KMS-11 (cell line): Measurements from ENCODE around the gene CCSER1.
"Not testable (repeated sequence)": the region's sequence is repeated elsewhere in the genome, so short reads cannot be mapped to it uniquely, and the experiment has no call there.

Experiments used
- H2AFZ ChIP-seq: fragments of 200-600 bp; sonication (generic); 2 replicates; pipeline ENCODE4 v1.6.1; 2016; ENCODE audit warnings: antibody characterized with exemption, mixed run types, low read depth
- H3K27ac ChIP-seq: fragments of 200-600 bp; sonication (generic); 2 replicates; pipeline ENCODE4 v1.6.1; 2016; ENCODE audit warnings: mild to moderate bottlenecking, mixed run types
- H3K27me3 ChIP-seq: fragments of 200-600 bp; sonication (generic); 2 replicates; pipeline ENCODE4 v1.6.1; 2017; ENCODE audit warnings: mild to moderate bottlenecking, low read depth, mixed run types, moderate library complexity; ENCODE audit not compliant: insufficient read depth
- H3K36me3 ChIP-seq: fragments of 200-600 bp; sonication (generic); 2 replicates; pipeline ENCODE4 v1.6.1; 2017; ENCODE audit warnings: mild to moderate bottlenecking, mixed run types; ENCODE audit not compliant: insufficient read depth
- H3K4me1 ChIP-seq: fragments of 200-600 bp; sonication (generic); 2 replicates; pipeline ENCODE4 v1.6.1; 2016; ENCODE audit warnings: mild to moderate bottlenecking, low read depth, mixed run types; ENCODE audit not compliant: poor library complexity, severe bottlenecking
- H3K4me2 ChIP-seq: fragments of 200-600 bp; sonication (generic); 2 replicates; pipeline ENCODE4 v1.7.0; 2016; ENCODE audit warnings: mild to moderate bottlenecking, mixed run types
- H3K4me3 ChIP-seq: fragments of 200-600 bp; sonication (generic); IDR thresholded peaks from 2 replicates; pipeline ENCODE4 v1.6.1; 2017; ENCODE audit warnings: low read depth, low read length, mixed read lengths; ENCODE audit not compliant: insufficient read depth
- H3K79me2 ChIP-seq: fragments of 200-600 bp; sonication (generic); 2 replicates; pipeline ENCODE4 v1.6.1; 2016; ENCODE audit warnings: low read depth, mixed run types; ENCODE audit not compliant: insufficient read depth
- H3K9ac ChIP-seq: fragments of 200-600 bp; sonication (generic); 2 replicates; pipeline ENCODE4 v1.6.1; 2016; ENCODE audit warnings: mild to moderate bottlenecking, mixed run types
- H4K20me1 ChIP-seq: fragments of 200-600 bp; sonication (generic); 2 replicates; pipeline ENCODE4 v1.6.1; 2016; ENCODE audit warnings: mild to moderate bottlenecking, mixed run types; ENCODE audit not compliant: insufficient read depth
- TF ChIP-seq, protein P1 (sequence below): fragments of 200-600 bp; sonication (generic); conservative IDR thresholded peaks from 2 replicates; pipeline ENCODE4 v1.6.1; 2017; ENCODE audit warnings: low read depth, mild to moderate bottlenecking, antibody characterized with exemption, low read length, moderate library complexity, mixed read lengths

The CCSER1 gene

DNA sequence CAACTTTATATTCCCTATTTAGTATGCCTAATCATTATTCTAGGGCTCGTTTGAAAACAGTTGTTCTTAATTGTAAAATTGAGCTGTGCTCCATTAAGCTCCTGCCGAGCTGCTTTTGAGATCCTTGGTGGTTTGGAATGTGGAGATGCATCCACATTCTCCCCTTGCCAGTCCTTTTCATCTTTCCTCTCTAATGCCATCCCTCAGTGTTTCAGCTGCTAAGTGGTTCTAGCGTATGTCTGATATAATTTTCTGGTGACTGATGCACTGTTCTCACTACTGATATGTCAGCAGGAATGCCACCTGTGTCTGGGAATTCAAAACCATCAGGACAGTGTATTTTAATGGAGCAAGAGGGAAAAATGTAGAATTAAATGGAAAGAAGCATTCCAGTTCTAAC lies 1085.0 kb downstream of the CCSER1 start:
- H4K20me1 ChIP-seq, result no peaks in the 10 kb centered on the region
- no peak overlapping the region for H3K4me2 ChIP-seq
- no peak overlapping the region for H3K27ac ChIP-seq
- no peak overlapping the region for H3K9ac ChIP-seq
- H3K27me3 ChIP-seq, result no peaks in the 10 kb centered on the region
- H3K79me2 ChIP-seq, result no peaks in the 10 kb centered on the region
- H2AFZ ChIP-seq, result no peak overlapping the region
- no peaks in the 10 kb centered on the region for H3K36me3 ChIP-seq
- no peak overlapping the region for H3K4me3 ChIP-seq
- no peaks in the 10 kb centered on the region for H3K4me1 ChIP-seq
- TF ChIP-seq, protein P1, sequence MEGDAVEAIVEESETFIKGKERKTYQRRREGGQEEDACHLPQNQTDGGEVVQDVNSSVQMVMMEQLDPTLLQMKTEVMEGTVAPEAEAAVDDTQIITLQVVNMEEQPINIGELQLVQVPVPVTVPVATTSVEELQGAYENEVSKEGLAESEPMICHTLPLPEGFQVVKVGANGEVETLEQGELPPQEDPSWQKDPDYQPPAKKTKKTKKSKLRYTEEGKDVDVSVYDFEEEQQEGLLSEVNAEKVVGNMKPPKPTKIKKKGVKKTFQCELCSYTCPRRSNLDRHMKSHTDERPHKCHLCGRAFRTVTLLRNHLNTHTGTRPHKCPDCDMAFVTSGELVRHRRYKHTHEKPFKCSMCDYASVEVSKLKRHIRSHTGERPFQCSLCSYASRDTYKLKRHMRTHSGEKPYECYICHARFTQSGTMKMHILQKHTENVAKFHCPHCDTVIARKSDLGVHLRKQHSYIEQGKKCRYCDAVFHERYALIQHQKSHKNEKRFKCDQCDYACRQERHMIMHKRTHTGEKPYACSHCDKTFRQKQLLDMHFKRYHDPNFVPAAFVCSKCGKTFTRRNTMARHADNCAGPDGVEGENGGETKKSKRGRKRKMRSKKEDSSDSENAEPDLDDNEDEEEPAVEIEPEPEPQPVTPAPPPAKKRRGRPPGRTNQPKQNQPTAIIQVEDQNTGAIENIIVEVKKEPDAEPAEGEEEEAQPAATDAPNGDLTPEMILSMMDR, result no peak

DNA sequence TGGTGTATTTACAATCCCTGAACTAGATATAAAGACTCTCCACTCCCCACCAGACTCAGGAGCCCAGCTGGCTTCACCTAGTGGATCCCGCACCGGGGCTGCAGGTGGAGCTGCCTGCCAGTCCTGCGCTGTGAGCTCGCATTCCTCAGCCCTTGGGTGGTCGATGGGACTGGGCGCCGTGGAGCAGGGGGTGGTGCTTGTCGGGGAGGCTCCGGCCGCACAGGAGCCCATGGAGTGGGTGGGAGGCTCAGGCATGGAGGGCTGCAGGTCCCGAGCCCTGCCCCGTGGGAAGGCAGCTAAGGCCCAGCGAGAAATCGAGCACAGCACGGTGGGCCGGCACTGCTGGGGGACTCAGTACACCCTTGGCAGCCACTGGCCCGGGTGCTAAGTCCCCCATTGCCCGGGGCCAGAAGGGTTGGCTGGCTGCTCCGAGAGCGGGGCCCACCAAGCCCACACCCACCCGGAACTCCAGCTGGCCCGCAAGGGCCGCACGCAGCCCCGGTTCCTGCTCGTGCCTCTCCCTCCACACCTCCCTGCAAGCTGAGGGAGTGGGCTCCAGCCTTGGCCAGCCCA lies 1090.7 kb downstream of the CCSER1 start:
- H4K20me1 ChIP-seq, H3K9ac ChIP-seq, H3K36me3 ChIP-seq, H3K4me2 ChIP-seq, H3K27me3 ChIP-seq, H3K79me2 ChIP-seq, H3K27ac ChIP-seq, H3K4me3 ChIP-seq, H3K4me1 ChIP-seq, H2AFZ ChIP-seq: not testable (repeated sequence)

DNA sequence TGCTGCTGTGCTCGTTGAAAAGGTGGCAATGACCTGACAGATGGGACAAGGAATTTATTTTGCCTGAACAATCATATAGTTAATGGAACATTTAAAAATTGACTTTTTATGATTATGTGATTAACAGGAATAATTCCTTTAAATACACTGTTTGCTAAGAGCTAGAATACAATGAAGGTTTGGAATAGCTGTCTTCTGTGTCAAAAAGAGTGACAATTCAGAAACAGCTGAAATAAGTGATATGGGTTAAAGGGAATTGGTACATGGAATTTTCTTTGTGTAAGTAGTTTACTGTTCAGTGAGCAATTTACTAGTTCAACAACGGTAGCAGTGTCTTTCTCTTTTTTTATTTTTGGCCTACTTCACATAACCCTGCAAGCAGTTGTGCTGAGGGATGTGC lies 1093.1 kb downstream of the CCSER1 start:
- Histone ChIP-seq H4K20me1 (no peaks in the 10 kb centered on the region), H3K79me2 (no peaks in the 10 kb centered on the region), H3K27ac (no peak overlapping the region), H3K27me3 (no peaks in the 10 kb centered on the region), H3K4me3 (no peak overlapping the region), H3K4me2 (no peak overlapping the region), H2AFZ (no peak overlapping the region), H3K4me1 (no peaks in the 10 kb centered on the region), H3K36me3 (no peaks in the 10 kb centered on the region), H3K9ac (no peak overlapping the region)
- TF ChIP-seq, protein P1, result no peak

DNA sequence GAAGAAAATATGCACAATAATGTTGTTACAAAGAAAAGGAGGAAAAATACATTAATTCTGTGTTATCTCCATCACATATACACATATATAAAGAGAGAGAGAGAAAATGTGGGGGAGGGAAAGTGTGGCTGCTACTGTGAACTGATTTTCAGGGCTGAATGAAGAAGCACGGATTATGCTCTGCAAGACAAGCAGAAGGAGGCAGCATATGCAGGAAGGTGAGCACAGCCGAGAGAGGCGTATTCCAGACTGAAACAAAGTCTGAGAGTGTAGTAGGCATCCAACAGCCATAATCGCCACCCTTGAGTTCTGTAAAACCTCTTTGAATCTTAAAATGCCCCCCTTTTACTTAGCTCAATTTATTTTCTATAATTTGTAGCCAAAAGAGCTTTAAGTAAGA lies 1094.8 kb downstream of the CCSER1 start:
- TF ChIP-seq, protein P1, result no peak
- Histone ChIP-seq H4K20me1 (no peaks in the 10 kb centered on the region), H3K4me2 (no peak overlapping the region), H3K4me1 (no peaks in the 10 kb centered on the region), H3K79me2 (no peaks in the 10 kb centered on the region), H3K27ac (no peak overlapping the region), H3K9ac (no peak overlapping the region), H2AFZ (no peak overlapping the region), H3K36me3 (no peaks in the 10 kb centered on the region), H3K4me3 (no peak overlapping the region), H3K27me3 (no peaks in the 10 kb centered on the region)

DNA sequence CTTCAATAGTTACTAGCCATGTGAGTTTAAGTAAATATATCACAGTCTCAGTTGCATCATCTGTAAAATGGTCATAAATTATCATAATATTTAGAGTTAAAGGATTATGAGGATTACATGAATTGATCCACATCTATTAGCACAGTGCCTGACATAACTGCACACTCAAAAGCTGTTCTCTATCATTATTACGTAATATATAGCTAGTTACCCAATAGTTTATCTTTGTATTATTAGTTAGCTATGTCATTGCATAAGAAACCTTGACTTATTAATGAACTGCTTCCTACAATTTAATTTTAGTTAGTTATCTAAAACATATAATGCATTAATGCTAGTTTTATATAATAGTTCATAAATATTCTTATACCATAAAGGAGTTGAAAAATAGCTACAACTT lies 1099.7 kb downstream of the CCSER1 start:
- Histone ChIP-seq H4K20me1 (no peaks in the 10 kb centered on the region), H3K27ac (no peak overlapping the region), H3K4me1 (no peaks in the 10 kb centered on the region), H3K27me3 (no peaks in the 10 kb centered on the region), H3K79me2 (no peaks in the 10 kb centered on the region), H3K9ac (no peak overlapping the region), H3K4me3 (no peak overlapping the region), H3K36me3 (no peaks in the 10 kb centered on the region), H2AFZ (no peak overlapping the region), H3K4me2 (no peak overlapping the region)
- TF ChIP-seq, protein P1, result no peak
